ENCODE data around the gene CYP4V2.
A peak's percentile ranks its signal among the peaks of the same experiment; 100 is the strongest.

The CYP4V2 gene

DNA sequence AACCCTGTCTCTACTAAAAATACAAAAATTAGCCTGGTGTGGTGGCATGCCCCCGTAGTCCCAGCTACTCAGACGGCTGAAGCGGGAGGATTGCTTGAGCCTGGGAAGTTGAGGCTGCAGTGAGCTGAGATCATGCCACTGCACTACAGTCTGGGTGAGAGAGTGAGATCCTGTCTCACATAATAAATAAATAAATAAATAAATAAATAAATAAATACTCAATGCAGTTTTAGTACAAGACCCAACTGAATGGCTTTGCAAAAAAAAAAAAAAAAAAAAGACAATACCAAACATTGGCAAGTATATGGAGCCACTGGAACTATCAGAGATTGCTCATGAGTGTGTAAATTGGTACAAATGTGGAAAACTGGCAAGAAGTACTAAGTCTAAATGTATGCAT is 3.3 kb upstream of the CYP4V2 start:
- Histone ChIP-seq H3K18ac (ENCODE audit: low read length) (no peak overlapping the region), H2AFZ (ENCODE audit: low read length) (no peak overlapping the region), H3K27me3 (ENCODE audit: control insufficient read depth in 3 of 3, insufficient read depth in 3 of 3, low read depth in 1 of 3, low read length in 3 of 3) (no peaks in the 10 kb centered on the region), H2BK5ac (ENCODE audit: low read length) (no peak overlapping the region), H3K4me2 (ENCODE audit: insufficient read depth, low read length, poor library complexity, severe bottlenecking) (no peak overlapping the region), H3K4ac (ENCODE audit: low read length) (no peak overlapping the region), H3K9ac (ENCODE audit: low read depth, low read length, poor library complexity) (no peak overlapping the region), H4K91ac (ENCODE audit: low read depth, low read length, poor library complexity) (no peak overlapping the region), H4K8ac (ENCODE audit: low read depth, low read length) (no peak overlapping the region), H2BK15ac (ENCODE audit: low read length) (no peak overlapping the region), H3K36me3 (replicated peaks in 1 of 2; ENCODE audit: control insufficient read depth in 2 of 2, insufficient read depth in 2 of 2, low read length in 2 of 2) (no peaks in the 10 kb centered on the region), H2BK12ac (ENCODE audit: low read length) (no peak overlapping the region), H3K9me3 (replicated peaks in 1 of 2; ENCODE audit: control insufficient read depth in 2 of 2, insufficient read depth in 1 of 2, low read depth in 1 of 2, low read length in 2 of 2) (no peaks in the 10 kb centered on the region), H3K4me1 (ENCODE audit: control insufficient read depth in 2 of 2, insufficient read depth in 1 of 2, low read depth in 1 of 2, low read length in 2 of 2) (peaks cover 2 to 3% of the 10 kb centered on the region in 2 donors), H3K4me3 (ENCODE audit: low read length in 2 of 2) (no peak overlapping the region), H2AK5ac (ENCODE audit: low read depth, low read length) (no peak overlapping the region), H3K23ac (ENCODE audit: low read depth, low read length, poor library complexity) (no peak overlapping the region), H3K27ac (replicated peaks; ENCODE audit: low read length) (no peak overlapping the region), H2BK120ac (ENCODE audit: low read depth, low read length) (no peak overlapping the region), H3K79me1 (ENCODE audit: low read depth, low read length) (peaks cover 2% of the 10 kb centered on the region), H3K14ac (ENCODE audit: low read length) (no peak overlapping the region)
- no CpG with 5 or more reads among the region's 3 CpGs for WGBS, 2 donors (ENCODE audit: extremely low coverage in 2 of 2, insufficient read length in 2 of 2, insufficient replicate concordance in 1 of 2)
- DNase-seq (ENCODE audit: low spot score) = no peak

DNA sequence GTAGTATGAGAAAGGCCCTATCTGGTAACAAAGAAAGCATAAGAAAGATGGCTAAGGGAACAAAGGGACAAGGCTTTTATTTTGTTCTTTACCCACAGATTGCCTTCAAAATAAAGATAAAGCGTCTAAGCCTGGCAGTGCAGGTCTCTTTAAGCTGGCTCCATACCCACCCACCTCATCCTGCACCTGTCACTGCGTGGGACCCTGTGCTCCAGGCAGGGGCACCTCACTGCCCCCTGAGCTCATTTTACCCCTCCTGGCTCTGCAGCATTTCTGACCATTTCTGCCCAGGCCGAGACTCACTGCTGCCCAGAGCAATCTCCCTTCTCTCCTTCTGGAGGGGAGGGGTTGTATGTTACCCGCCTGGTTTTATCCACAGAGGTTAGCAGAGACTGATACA is 1.7 kb upstream of the CYP4V2 start:
- H3K4me3 ChIP-seq (ENCODE audit: low read length in 2 of 2) = no peak overlapping the region
- no peak for DNase-seq (ENCODE audit: low spot score)
- WGBS, 2 donors (ENCODE audit: extremely low coverage in 2 of 2, insufficient read length in 2 of 2, insufficient replicate concordance in 1 of 2) = no CpG with 5 or more reads among the region's 4 CpGs

DNA sequence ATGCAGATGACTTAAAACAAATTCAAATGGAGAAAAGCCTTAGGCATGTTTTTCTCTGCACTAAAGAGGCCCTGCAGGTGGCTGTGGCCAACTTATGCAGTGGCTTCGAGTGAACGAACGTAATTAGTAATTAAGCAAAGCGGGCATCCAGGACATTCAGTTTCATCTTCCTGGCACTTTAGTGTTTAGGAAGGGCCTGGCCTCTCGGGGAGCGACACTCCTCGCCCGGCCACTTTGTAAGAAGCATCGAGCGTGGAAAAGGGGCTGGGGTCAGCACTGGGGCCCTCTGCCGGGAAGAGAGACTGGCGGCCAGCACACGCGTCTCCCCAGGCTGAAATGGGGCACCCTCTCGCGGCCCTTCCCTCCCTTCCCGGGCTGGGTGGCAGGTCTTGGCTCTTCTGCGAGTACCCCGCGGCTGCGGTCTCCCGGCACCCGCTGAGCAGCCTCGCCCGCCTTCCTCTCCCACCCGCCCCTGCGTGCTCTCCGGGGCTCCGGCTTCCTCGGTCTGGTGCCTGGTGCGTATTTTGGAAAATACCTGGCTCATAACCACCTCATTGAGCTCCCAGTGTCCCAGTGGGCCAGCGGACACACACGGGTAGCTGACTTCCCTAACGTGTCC is 677 bp upstream of the CYP4V2 start:
- no peak for DNase-seq (ENCODE audit: low spot score)

More for the DNA sequence above, 1.7 kb upstream of the CYP4V2 start:
- H3K9ac ChIP-seq (ENCODE audit: low read depth, low read length, poor library complexity) = no peak overlapping the region
- no peak overlapping the region for H2BK5ac ChIP-seq (ENCODE audit: low read length)
- peaks cover 2% of the 10 kb centered on the region for H3K79me1 ChIP-seq (ENCODE audit: low read depth, low read length)
- H2BK12ac ChIP-seq (ENCODE audit: low read length) = no peak overlapping the region
- no peak overlapping the region for H2AFZ ChIP-seq (ENCODE audit: low read length)
- no peak overlapping the region for H4K8ac ChIP-seq (ENCODE audit: low read depth, low read length)
- H3K27ac ChIP-seq (replicated peaks; ENCODE audit: low read length) = no peak overlapping the region
- no peak overlapping the region for H3K4me2 ChIP-seq (ENCODE audit: insufficient read depth, low read length, poor library complexity, severe bottlenecking)
- H3K23ac ChIP-seq (ENCODE audit: low read depth, low read length, poor library complexity) = no peak overlapping the region
- no peak overlapping the region for H3K4ac ChIP-seq (ENCODE audit: low read length)
- H2AK5ac ChIP-seq (ENCODE audit: low read depth, low read length) = no peak overlapping the region
- H3K36me3 ChIP-seq (replicated peaks in 1 of 2; ENCODE audit: control insufficient read depth in 2 of 2, insufficient read depth in 2 of 2, low read length in 2 of 2) = peaks cover 0 to 9% of the 10 kb centered on the region in 2 donors
- no peak overlapping the region for H3K14ac ChIP-seq (ENCODE audit: low read length)
- no peak overlapping the region for H2BK15ac ChIP-seq (ENCODE audit: low read length)
- peaks cover 2 to 3% of the 10 kb centered on the region in 2 donors for H3K4me1 ChIP-seq (ENCODE audit: control insufficient read depth in 2 of 2, insufficient read depth in 1 of 2, low read depth in 1 of 2, low read length in 2 of 2)
- H3K18ac ChIP-seq (ENCODE audit: low read length) = no peak overlapping the region
- no peak overlapping the region for H4K91ac ChIP-seq (ENCODE audit: low read depth, low read length, poor library complexity)
- H3K27me3 ChIP-seq (ENCODE audit: control insufficient read depth in 3 of 3, insufficient read depth in 3 of 3, low read depth in 1 of 3, low read length in 3 of 3) = no peaks in the 10 kb centered on the region
- no peak overlapping the region for H2BK120ac ChIP-seq (ENCODE audit: low read depth, low read length)
- no peaks in the 10 kb centered on the region for H3K9me3 ChIP-seq (replicated peaks in 1 of 2; ENCODE audit: control insufficient read depth in 2 of 2, insufficient read depth in 1 of 2, low read depth in 1 of 2, low read length in 2 of 2)

DNA sequence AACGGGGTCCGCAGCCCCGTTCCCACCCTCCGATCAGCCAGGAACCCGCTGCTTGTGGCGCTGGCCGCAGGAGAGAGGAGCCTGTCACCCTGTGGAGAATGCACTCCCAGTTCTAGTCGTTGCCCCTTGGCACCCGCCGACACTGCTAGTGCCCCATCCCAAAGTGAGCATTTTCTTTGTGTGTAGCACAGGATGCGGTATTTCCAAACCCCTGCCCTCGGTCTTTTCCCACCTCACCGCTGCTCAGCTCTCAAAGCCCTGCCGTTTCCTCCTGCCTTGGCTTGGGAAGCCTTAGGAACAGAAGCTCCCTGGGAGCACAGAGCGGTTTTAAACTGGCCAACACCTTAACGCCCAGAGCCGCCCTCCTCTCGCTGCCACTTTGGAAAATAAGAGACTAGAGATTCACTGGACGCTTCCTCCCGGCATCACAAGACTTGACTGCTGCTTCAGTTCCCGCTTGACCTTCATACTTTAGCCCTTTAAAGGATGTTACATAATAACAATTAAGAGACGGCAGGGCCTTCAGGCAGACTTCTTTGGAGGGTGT is 772 bp downstream of the CYP4V2 start:
- Histone ChIP-seq H2AFZ (ENCODE audit: low read length) (peak overlapping the region; percentile 99), H3K23ac (ENCODE audit: low read depth, low read length, poor library complexity) (peak overlapping the region; percentile 31), H3K27ac (replicated peaks; ENCODE audit: low read length) (peak overlapping the region; percentile 94), H2AK5ac (ENCODE audit: low read depth, low read length) (peak overlapping the region; percentile 11), H3K27me3 (ENCODE audit: control insufficient read depth in 3 of 3, insufficient read depth in 3 of 3, low read depth in 1 of 3, low read length in 3 of 3) (no peaks in the 10 kb centered on the region), H3K36me3 (replicated peaks in 1 of 2; ENCODE audit: control insufficient read depth in 2 of 2, insufficient read depth in 2 of 2, low read length in 2 of 2) (peaks cover 0 to 25% of the 10 kb centered on the region in 2 donors), H3K18ac (ENCODE audit: low read length) (peak overlapping the region; percentile 99), H3K4me2 (ENCODE audit: insufficient read depth, low read length, poor library complexity, severe bottlenecking) (peak overlapping the region; percentile 96), H2BK5ac (ENCODE audit: low read length) (peak overlapping the region; percentile 79), H2BK120ac (ENCODE audit: low read depth, low read length) (peak overlapping the region; percentile 32), H4K8ac (ENCODE audit: low read depth, low read length) (no peak overlapping the region), H3K4me3 (ENCODE audit: low read length in 2 of 2) (peak overlapping the region; percentile 93 to 98), H3K9me3 (replicated peaks in 1 of 2; ENCODE audit: control insufficient read depth in 2 of 2, insufficient read depth in 1 of 2, low read depth in 1 of 2, low read length in 2 of 2) (no peaks in the 10 kb centered on the region), H4K91ac (ENCODE audit: low read depth, low read length, poor library complexity) (peak overlapping the region; percentile 77), H2BK12ac (ENCODE audit: low read length) (peak overlapping the region; percentile 85), H3K9ac (ENCODE audit: low read depth, low read length, poor library complexity) (peak overlapping the region; percentile 99), H3K14ac (ENCODE audit: low read length) (peak overlapping the region; percentile 96), H3K4ac (ENCODE audit: low read length) (peak overlapping the region; percentile 71), H3K4me1 (ENCODE audit: control insufficient read depth in 2 of 2, insufficient read depth in 1 of 2, low read depth in 1 of 2, low read length in 2 of 2) (peaks cover 2 to 3% of the 10 kb centered on the region in 2 donors), H3K79me1 (ENCODE audit: low read depth, low read length) (peaks cover 2% of the 10 kb centered on the region), H2BK15ac (ENCODE audit: low read length) (peak overlapping the region; percentile 88)
- DNase-seq (ENCODE audit: low spot score) = peak; percentile 29
- no CpG with 5 or more reads among the region's 22 CpGs for WGBS, 2 donors (ENCODE audit: extremely low coverage in 2 of 2, insufficient read length in 2 of 2, insufficient replicate concordance in 1 of 2)

More for the DNA sequence above, 677 bp upstream of the CYP4V2 start:
- Histone ChIP-seq H3K27me3 (ENCODE audit: control insufficient read depth in 3 of 3, insufficient read depth in 3 of 3, low read depth in 1 of 3, low read length in 3 of 3) (no peaks in the 10 kb centered on the region), H3K27ac (replicated peaks; ENCODE audit: low read length) (peak overlapping the region; percentile 94), H2BK5ac (ENCODE audit: low read length) (peak overlapping the region; percentile 91), H2AK5ac (ENCODE audit: low read depth, low read length) (peak overlapping the region; percentile 18), H3K18ac (ENCODE audit: low read length) (peak overlapping the region; percentile 99), H2AFZ (ENCODE audit: low read length) (peak overlapping the region; percentile 99), H3K4ac (ENCODE audit: low read length) (peak overlapping the region; percentile 87), H3K4me2 (ENCODE audit: insufficient read depth, low read length, poor library complexity, severe bottlenecking) (peak overlapping the region; percentile 96), H3K23ac (ENCODE audit: low read depth, low read length, poor library complexity) (peak overlapping the region; percentile 90), H3K79me1 (ENCODE audit: low read depth, low read length) (peaks cover 2% of the 10 kb centered on the region), H4K8ac (ENCODE audit: low read depth, low read length) (no peak overlapping the region), H2BK15ac (ENCODE audit: low read length) (peak overlapping the region; percentile 77), H3K9me3 (replicated peaks in 1 of 2; ENCODE audit: control insufficient read depth in 2 of 2, insufficient read depth in 1 of 2, low read depth in 1 of 2, low read length in 2 of 2) (no peaks in the 10 kb centered on the region), H3K4me1 (ENCODE audit: control insufficient read depth in 2 of 2, insufficient read depth in 1 of 2, low read depth in 1 of 2, low read length in 2 of 2) (peaks cover 2 to 3% of the 10 kb centered on the region in 2 donors), H3K36me3 (replicated peaks in 1 of 2; ENCODE audit: control insufficient read depth in 2 of 2, insufficient read depth in 2 of 2, low read length in 2 of 2) (peaks cover 0 to 19% of the 10 kb centered on the region in 2 donors), H3K4me3 (ENCODE audit: low read length in 2 of 2) (peak overlapping the region; percentile 93 to 98), H3K14ac (ENCODE audit: low read length) (peak overlapping the region; percentile 25), H3K9ac (ENCODE audit: low read depth, low read length, poor library complexity) (peak overlapping the region; percentile 76), H2BK12ac (ENCODE audit: low read length) (no peak overlapping the region), H4K91ac (ENCODE audit: low read depth, low read length, poor library complexity) (no peak overlapping the region), H2BK120ac (ENCODE audit: low read depth, low read length) (no peak overlapping the region)
- no CpG with 5 or more reads among the region's 34 CpGs for WGBS, 2 donors (ENCODE audit: extremely low coverage in 2 of 2, insufficient read length in 2 of 2, insufficient replicate concordance in 1 of 2)

All from neuronal stem cell (in vitro differentiated cells).